ENCODE data around the gene CHST11.

Gene CHST11

DNA sequence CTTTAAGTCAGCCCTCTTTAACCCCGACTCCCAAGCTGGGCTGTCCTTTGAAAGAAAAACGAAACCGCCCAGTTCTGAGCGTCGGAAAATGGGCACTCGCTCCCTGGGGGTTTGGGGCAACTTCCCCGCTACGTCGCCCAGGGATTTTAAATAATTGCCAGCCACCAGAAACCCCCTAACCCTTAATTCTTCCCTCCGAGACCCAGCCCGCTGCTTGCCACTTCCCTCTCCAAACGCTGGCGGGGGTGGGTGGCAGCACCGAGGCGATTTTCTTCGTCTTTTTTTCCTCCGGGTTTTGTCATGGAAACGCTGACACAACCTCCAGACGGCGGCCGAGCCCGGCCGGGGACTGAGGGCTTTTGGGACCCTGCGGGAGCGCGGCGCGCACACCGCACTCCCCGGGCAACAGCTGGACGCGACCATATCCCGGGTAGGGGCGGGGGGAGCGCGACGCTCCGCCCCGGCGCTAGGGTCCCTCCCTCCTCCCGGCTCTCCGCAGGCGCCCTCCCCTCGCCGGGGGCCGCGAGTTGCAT lies at the start of gene CHST11:
Gene CHST11, plus strand, starts transcription at position 532 of the 533 bp plus-strand sequence.
- DNase-seq (ENCODE audit: low read depth) = peak; percentile 62

DNA sequence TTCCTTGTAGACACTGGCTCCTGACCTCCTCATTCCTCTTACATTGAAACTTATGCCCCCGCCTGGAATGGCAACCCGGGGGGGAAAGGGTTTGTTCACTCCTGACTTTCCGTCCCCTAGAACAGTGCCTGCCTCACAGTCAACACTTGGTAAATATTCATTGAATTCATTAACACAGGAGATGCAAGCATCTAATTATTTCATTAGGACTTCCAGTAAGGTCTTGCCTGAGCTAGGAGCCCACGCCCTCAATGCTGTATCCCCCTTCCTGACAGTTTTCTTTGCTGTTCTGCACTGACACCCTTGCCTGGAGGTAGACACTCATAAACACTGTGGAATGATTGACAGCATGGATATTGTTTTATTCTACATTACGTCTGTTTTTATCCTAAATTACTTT lies 49.3 kb upstream of the CHST11 start:
- DNase-seq (ENCODE audit: low read depth) = no peak

DNA sequence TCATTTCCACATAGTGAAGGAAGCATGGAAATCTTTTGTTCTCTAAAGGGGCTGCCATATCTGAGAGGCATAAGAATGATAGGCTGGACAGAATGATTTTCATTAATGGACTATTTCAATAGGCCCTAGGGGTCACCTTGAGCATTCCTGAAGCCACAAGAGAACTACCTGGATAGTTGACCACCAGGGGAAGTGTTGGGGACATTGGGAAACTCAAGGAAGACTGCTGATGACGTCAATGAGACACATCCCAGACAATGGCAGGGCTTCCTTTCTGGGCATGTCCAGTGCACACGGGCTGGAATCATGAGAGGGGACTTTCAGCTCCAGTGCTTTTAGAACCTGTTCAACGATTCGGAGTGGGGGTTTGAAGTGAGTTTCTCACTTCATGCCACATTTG lies 48.8 kb upstream of the CHST11 start:
- DNase-seq (ENCODE audit: low read depth) = no peak

DNA sequence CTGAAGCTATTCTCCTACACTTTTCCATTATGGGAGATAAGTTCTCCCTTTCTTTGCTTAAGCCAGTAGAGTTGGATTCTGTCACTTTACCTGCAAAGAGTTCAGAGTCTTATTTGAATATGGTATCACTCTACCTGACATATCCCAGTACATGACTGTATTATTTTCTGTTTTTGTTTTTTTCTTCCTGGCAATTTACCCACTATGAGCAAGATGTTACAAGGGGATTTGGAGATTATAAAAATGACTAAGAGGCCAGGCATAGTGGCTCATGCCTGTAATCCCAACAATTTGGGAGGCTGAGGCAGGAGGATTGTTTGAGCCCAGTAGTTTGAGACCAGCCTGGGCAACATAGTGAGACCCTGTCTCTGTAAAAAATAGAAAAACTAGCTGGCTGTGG lies 46.4 kb upstream of the CHST11 start:
- DNase-seq (ENCODE audit: low read depth) = no peak

DNA sequence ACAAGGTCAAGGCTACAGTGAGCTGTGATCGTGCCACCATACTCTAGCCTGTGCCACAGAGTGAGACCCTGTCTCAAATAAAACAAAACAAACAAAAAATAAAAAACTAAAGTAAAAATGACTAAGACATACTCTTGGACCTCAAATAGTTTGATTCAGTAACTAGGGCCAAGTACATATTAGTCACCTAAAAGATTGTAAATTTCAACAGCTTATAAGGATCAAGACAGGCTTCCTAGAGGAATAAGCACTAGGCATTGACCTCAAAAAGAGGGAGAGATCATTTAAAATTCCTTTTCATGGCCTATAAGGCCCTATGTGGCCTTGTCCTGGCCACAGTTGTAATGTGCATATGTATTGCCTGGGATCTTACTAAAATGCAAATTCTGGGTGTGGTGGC lies 46.0 kb upstream of the CHST11 start:
- no peak for DNase-seq (ENCODE audit: low read depth)

DNA sequence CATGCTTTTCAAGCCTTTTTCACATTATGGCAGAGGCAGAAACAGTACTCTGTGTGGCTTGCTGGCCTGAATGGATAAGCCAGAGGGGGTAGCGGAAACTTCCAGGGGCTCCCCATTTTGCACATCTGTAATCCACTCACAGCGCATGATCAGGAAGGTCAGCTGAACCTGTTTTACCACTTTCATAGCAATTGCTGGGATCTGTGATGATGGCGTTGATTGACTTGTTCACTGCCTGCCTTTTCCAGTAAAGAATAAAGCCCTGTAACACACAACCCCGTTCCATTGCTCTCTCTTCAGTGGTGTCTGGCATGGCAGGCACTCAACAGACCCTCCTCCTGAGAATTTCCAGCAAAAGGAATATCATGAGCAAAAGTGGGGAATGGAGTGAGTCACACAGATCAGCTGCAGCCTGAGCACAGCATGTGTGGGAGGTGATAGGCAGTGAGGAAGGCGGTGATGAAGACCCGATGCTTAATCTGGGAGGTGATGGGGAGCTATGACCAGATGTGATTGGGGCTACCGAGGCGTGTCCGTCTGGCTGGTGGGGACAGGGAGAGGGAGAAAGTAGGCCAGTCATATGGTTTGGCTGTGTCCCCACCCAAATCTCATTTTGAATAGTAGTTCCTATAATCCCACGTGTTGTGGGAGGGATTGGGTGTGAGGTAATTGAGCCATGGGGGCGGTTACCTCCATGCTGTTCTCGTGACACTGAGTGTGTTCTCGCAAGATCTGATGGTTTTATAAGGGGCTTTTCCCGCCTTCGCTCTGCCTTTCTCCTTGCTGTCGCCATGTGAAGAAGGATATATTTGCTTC lies 44.7 kb upstream of the CHST11 start:
- DNase-seq (ENCODE audit: low read depth) = no peak

DNA sequence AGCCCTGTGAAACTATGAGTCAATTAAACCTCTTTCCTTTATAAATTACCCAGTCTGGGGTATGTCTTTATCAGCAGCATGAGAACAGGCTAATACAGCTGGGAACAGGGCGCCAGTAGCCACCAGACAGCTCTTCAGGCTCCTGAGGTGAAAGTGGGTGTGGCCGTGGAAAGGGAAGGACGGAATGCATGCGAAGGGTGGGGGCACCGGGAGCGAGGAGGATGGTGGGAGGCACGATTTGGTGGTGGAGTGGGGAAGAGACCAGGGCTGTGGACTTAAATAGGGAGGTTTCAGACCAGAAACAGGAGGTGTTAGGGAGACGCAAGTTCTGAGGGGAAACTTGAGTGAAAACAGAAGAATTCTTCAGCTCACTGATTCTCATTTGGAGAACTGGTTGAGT lies 44.1 kb upstream of the CHST11 start:
- DNase-seq (ENCODE audit: low read depth) = no peak

DNA sequence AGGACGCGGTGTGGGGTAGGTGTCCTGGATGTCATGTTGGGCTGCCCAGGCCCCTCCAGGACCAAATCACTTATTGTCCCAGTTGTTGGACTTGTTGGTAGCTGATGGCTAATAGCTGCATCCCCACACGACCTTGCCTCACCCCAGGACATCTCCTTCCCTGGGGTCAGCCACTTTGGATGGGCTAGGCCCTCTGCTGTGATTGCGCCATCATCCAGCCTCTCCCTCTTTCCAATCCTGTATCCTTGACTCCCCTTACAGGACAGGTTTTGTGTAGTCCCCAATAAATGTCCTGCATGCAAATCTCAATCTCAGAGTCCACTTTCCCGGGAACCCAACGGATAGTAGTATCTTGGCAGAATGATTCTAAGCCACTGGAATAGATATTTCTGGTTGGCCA lies 43.4 kb upstream of the CHST11 start:
- DNase-seq (ENCODE audit: low read depth) = no peak

DNA sequence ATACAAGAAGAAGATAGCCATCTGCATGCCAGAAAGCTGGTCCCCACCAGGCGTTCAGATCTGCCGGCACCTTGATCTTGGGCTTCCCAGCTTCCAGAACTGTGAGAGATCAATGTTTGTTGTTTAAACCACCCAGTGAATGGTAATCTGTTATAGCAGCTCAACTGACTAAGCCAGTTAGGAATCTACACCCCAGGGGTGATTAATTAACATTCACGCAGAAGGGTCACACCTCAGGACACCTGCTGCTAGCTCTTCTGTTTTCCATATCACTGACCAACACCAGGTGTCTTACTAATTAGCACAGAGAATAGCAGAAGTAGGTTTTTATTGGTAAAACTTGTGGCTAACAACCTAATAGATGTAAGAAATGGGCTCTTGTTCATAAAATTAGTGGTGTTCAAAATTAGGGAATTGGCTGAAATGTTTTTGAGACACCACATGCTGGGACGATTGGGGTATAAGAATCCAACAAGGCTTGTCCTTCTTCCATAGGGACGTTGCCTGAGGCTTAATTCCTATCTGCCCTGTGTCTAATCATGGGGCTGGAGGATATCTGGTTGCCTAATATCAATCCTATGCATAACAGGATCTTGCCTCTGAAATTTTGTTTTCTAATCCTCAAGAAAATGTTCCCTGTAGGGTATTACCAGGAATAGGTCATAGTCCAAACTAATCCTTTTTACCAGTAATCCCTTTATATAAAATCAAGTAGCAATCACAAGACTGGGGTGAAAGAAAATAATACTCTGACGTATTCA lies 42.0 kb upstream of the CHST11 start:
- no peak for DNase-seq (ENCODE audit: low read depth)

DNA sequence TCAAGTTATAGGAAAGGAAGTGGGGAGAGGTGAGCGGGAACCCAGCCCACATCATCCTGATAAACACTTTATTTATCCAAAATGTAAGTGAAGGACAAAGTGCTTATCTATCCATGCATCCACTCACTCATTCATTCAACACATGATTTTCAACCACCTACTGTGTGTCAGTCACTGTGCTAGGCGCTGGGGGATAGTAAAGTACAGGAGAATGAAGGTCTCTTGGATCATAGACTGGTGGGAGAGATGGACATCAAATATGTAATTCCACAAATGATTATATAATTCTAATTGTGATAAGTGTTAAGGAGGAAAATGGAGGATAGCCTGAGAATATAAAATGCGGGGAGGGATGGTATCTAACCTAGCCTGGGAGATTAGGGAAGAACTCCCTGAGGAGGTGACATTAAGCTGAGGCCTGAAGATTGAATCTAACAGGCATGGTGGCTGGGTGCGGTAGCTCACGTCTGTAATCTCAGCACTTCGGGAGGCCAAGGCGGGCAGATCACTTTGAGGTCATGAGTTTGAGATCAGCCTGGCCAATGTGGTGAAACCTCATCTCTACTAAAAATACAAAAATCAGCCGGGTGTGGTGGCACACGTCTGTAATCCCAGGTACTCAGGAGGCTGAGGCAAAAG lies 41.3 kb upstream of the CHST11 start:
- no peak for DNase-seq (ENCODE audit: low read depth)

DNA sequence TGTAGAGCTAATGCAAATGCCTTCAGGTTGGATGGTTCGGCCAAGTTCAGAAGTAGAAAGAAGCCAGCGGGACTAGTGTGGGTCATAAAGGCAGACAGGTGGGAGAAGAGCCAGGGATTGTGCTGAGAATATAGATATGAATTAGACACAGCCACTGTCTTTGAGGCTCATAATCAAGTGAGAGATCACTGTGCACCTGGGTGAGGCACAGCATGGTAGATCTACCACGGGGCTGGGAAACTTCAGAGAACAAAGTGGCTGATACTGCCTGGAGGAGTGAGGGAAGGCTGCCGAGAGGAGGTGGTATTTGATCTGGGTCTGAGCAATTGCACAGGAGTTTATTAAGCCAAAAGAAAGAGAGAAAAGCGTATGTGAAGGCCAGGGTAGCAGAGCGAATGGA lies 40.6 kb upstream of the CHST11 start:
- no peak for DNase-seq (ENCODE audit: low read depth)

DNA sequence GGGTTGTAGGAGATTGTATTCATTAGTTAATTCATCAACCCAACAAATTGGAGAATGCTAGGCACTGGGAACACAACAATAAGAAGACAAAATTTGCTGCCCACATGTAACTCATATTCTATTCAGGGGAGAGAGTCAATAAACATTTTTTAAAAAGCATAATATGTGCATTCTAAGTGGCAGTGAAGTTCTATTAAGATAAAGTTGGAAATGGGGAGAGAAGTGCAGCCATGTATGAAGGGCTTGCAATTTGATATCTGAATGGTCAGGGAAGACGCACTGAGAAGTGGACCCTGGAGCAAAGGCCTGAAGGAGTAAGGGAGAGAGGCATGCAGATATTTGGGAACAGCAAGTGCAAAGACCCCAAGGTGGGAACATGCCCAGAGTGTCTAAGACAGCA lies 40.2 kb upstream of the CHST11 start:
- no peak for DNase-seq (ENCODE audit: low read depth)

DNA sequence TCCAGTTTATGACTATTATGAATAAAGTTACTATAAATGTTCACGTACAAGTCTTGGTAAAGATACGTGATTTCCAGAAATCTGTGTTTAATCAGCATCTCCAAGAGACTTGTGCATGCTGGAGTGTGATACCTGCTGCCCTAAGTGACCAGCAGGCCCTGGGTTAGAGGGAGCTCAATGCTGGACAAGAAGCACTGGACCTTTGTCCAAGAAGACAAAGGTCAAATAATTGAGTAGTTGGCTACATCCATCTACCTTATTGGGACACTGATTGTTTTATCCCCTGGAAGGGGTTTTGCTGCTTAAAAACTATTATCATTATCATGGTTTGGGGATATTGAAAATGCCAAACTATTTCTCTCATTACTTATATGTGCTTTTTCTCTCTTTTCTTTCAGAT lies 37.0 kb upstream of the CHST11 start:
- DNase-seq (ENCODE audit: low read depth) = no peak

DNA sequence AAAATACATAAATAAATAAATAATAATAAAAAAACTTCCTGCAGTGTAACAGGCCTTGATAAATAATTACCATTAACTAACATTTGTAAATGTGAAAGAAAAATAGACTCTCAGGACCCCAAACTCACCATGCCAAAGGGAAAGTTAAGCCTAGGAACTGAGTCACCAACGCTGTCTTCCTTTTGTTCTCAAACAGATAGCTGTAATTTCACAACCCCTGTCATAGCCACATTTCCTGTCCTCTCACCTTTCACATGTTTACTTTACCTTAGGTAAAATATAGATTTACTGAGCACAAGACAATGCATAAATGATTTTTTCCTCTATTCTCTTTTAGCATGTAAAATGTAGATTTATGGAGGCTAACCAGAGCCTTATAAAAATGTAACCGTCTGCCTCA lies 35.9 kb upstream of the CHST11 start:
- DNase-seq (ENCODE audit: low read depth) = no peak

DNA sequence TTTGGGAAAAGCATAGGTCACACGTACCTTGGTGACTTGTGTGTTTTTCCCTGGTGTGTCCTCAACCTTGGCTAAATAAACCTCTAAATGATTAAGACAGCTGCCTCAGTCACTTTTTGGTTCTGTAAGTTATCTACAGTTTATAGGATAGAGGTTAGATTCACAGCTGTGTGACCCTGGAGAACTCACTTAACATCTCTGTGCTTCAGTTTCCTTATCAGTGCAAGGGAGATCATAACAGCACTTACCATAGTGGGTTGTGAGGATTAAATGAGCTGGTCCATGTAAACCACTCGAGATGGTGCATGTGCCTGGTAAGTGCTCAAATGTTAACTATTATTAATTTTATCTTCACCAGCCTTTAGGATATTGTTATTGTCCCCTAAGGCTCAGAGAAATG lies 35.4 kb upstream of the CHST11 start:
- no peak for DNase-seq (ENCODE audit: low read depth)

DNA sequence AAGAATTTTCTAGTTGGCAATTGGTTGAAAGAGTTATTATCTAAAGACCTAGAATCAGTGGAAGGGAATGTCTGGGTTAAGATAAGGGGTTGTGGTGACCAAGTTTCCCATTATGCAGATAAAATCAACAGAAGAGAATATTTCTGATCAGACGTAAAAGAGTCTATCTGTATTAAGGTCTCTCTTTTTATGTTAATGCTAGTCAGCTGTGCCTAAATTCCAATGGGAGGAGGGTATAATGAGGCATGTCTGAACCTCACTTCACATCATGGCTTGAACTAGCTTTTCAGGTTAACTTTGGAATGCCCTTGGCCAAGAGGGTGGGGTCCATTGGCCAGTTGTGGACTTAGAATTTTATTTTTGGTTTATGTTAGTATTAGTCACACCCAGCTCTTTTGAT lies 34.3 kb upstream of the CHST11 start:
- no peak for DNase-seq (ENCODE audit: low read depth)

DNA sequence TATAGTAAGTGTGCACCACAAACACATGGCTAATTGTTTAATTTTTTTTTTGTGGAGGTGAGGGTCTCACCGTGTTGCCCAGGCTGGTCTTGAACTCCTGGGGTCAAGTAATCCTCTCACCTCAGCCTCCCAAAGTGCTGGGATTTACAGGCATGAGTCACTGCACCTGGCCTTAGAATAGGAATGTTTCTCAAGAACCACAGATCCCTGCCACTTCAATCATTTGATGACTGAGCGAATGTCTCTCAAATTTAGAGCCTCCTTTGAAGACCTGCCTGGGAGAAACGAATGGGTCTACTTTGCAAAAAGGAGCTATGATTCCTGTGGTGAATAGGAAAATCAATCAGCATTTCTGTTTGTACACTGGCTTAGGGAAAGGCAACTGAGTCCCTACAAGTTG lies 33.5 kb upstream of the CHST11 start:
- no peak for DNase-seq (ENCODE audit: low read depth)

DNA sequence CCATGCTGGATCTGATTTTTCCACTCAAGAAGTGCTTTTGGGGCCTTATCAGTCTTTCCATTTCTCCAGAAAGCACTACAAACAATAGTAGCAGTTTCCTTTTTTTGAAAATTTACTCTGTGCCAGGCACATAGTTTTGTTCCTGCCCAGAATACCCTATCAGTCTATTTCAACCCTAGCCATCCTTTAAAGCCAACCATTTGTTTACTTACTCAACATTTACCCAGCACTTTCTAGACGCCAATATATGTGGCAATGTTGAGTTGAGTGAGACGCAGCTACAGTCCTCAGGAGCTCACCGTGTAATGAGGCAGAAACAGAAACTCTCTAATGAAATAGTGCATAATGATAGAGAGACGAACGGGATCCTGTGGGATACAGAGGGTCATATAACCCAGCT lies 32.9 kb upstream of the CHST11 start:
- no peak for DNase-seq (ENCODE audit: low read depth)

DNA sequence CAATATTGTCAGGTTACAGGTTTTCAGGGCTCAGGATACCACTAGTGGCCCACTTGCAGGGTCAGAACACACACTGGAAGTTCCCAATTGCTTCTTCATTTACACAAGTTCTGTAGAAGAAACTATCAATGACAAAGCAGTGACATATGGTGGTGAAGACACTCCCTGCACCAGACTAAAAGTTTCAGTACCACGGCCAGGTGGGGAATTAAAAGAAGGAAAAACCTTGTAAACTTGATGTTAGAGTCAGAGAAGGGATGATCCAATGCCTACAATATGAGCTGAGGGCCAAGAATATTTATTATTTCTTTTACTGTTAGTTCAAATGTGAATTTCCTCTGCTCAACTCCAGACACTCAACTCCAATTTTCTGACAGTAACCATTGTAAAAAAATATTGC lies 31.8 kb upstream of the CHST11 start:
- no peak for DNase-seq (ENCODE audit: low read depth)

DNA sequence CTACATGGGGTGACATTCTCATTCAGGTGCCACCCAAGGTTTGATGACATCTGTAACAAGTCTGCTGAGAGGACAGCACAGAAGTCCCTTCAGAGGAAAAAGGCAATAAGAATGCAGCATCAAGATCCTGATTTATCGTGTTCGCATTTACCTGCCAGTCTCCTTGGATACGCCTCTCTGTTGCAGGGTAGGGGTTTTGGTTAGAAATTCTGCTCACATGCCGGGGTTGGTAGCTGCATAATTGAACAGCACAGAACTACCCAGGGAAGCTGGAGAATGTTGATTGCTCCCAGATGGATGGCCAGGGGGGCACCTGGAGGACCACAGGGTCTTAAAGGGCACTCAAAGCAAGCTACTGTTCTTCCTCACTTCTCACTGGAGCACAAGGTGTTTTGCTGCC lies 31.1 kb upstream of the CHST11 start:
- no peak for DNase-seq (ENCODE audit: low read depth)

DNA sequence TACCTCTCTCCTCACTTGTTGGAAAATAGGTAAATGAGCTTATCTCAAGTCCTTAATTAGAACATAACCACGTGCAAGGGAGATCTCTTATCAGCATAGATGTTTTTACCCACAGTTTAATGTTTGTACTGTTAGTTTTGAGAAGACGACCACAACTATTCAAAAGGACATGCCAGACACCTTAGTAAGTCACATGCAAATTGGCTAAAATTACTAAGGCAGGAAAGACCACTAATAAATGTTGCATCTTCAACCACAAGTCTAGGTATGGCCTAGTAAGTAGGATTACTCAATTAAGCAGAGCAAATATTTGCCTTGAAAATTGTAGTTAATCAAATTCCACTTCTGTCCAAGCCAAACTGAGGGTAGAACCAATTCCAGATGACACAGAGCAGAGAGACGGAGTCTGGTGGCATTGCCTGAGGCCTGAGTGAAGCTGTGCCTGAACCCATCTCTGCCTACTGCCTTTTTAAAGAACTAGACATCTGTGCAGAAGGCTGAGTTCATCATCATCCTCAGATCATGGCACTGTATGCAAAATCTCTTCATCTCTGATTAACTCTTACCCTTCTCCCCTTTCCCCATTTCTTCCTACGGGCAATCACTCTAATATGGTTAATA lies 29.7 kb upstream of the CHST11 start:
- no peak for DNase-seq (ENCODE audit: low read depth)

DNA sequence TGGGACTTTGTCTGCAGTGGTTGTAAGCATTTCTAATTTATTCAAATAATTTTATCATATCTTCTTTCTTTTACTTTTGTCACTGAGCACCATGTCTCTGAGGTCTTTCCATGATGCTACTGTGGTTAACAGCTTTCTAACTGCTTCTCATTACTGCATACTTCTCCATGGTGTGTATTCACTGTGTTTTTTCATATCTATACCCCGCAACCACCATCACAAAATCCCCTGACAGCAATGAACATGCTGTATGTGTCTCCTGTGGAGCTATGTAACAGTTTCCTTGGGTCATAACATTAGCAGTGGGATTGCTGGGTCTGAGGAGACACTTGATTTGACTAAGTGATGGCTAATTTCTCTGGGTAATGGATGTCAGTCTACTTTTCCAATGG lies 29.2 kb upstream of the CHST11 start:
- DNase-seq (ENCODE audit: low read depth) = no peak

DNA sequence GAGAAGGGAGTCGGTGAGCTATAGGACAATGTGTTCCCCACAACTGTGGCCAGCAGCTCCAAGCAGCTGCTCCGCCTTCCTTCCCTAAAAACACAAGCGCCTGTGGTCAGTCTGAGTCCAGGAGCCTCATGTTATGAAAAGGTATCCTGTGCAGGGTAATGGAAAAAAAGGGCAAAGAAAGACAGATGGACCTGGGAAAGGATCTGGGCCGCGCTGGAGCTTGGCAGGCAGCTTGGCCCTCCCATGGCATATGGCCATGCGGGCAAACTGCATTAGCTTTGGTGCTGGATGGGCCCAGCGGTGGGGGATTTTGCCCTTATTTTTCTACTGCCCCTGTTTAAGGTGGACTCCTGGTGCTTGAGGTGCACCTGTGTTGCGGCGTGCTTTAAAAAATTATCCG lies 23.7 kb upstream of the CHST11 start:
- no peak for DNase-seq (ENCODE audit: low read depth)
